Body of pancreas (tissue), 4 donors: ENCODE data around the gene RBBP8NL.

Experiments
- POLR2A ChIP-seq, 3 donors: fragments of 450-650 bp; IDR thresholded peaks; one replicate each; pipeline ENCODE4 v1.6.1; 2016; ENCODE audit warnings: antibody characterized with exemption in 3 of 3, mild to moderate bottlenecking in 2 of 3
- TF ChIP-seq, protein P1 (sequence below), 7 experiments: fragments of 450-650 bp in 4 of 7; fragments of 200-600 bp in 3 of 7; sonication (generic) in 3 of 7; IDR thresholded peaks; one replicate each; pipeline ENCODE4 v1.5.1; 2016 to 2019; ENCODE audit warnings: antibody characterized with exemption in 7 of 7

- TF ChIP-seq, protein P1, sequence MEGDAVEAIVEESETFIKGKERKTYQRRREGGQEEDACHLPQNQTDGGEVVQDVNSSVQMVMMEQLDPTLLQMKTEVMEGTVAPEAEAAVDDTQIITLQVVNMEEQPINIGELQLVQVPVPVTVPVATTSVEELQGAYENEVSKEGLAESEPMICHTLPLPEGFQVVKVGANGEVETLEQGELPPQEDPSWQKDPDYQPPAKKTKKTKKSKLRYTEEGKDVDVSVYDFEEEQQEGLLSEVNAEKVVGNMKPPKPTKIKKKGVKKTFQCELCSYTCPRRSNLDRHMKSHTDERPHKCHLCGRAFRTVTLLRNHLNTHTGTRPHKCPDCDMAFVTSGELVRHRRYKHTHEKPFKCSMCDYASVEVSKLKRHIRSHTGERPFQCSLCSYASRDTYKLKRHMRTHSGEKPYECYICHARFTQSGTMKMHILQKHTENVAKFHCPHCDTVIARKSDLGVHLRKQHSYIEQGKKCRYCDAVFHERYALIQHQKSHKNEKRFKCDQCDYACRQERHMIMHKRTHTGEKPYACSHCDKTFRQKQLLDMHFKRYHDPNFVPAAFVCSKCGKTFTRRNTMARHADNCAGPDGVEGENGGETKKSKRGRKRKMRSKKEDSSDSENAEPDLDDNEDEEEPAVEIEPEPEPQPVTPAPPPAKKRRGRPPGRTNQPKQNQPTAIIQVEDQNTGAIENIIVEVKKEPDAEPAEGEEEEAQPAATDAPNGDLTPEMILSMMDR (IDR thresholded peaks at IDR 0.05): no peak
- TF ChIP-seq POLR2A (IDR thresholded peaks at IDR 0.05): no peak
These were observed 35.9 kb downstream of the RBBP8NL start for GRCh38 chr20:62391165-62392076.
